HS-27A (cell line): ENCODE data around the gene USP8.

ENCODE experiments used
- DNase-seq: peaks from one replicate; pipeline ENCODE4 v3.0.0-alpha.2; 2012; ENCODE audit warnings: low read depth, missing footprints

Gene USP8

DNA sequence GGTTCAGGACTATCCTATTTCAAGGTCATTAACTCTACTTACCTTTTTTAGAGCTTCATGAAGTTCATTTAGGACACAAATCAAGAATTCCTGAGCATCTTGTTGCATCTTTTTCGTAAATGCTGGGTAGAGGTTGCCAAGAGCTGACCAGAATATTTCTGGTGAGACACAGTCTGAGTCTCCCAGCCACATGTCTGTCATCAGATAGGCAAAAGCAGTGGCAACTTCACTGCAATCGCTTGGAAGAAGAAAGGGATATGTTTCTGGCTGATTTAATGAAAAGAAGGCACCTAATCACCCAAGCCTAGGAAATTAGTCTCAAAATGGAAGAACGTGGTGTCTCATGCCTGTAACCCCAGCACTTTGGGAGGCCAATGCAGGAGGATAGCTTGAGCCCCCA lies 119.4 kb downstream of the USP8 start:
- DNase-seq = no peak

DNA sequence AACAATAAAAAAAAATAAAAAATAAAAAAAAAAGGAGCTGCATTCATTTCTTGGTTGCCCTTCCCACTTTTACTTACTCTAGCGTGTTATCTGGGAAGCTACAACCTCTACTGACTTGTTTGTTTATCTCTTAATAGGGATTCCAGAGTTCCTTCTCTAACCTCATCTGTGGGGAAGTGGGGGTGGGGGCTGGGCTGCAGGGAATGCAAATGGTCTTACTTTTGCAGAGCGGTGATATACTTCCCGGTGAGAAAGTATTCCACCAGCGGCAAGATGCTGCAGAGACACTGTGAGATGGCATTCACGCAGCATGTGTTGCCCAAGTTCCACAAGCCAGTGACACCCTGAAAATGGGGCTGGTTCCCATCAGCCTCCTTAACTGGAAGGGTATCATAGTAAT lies 120.2 kb downstream of the USP8 start:
- no peak for DNase-seq

- DNase-seq = no peak
These were observed 122.4 kb downstream of the USP8 start, which contains the start of gene USP50 for GRCh38 chr15:50546566-50546965. TSS of gene USP50 (minus strand) at chr15:50546666. CDS start at chr15:50546525, 141 bp downstream.

DNA sequence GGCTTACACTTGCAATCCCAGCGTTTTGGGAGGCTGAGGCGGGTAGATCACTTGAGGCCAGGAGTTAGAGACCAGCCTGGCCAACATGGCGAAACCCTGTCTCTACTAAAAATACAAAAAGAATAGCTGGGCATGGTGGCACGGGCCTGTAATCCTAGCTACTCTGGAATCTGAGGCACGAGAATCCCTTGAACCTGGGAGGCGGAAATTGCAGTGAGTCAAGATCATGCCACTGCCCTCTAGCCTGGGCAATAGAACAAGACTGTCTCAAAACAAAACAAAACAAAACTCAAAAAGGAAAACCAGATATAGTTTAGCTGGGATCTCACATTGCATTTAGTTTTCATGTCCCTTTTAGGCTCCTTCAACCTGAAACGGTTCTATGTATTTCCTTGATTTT lies 125.1 kb downstream of the USP8 start:
- DNase-seq = no peak

- no peak for DNase-seq
These were observed 128.0 kb downstream of the USP8 start for GRCh38 chr15:50552238-50552637.

GRCh38 chr15:50556642-50557371 lies 132.6 kb downstream of the USP8 start:
- no peak for DNase-seq

GRCh38 chr15:50558012-50558411 lies 133.8 kb downstream of the USP8 start:
- DNase-seq = no peak

GRCh38 chr15:50562735-50563640 lies 138.8 kb downstream of the USP8 start:
- DNase-seq = no peak

DNA sequence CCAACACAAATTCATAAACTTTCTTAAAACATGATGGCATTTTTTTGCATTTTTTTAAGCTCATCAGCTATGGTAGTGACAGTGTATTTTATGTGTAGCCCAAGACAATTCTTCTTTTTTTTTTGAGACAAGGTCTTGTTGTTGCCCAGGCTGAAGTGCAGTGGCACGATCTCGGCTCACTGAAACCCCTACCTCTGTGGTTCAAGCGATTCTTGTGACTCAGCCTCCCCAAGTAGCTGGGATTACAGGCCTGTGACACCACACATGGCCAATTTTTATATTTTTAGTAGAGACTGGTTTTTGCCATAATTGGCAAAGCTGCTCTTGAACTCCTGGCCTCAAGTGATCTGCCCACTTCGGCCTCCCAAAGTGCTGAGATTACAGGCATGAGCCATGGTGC lies 139.6 kb downstream of the USP8 start:
- no peak for DNase-seq
